Fibroblast of the aortic adventitia (primary cell): ENCODE data around the gene NDUFB11. TPM values are rescaled to one million over a fixed set of nuclear protein-coding genes. Genes with fewer than 3 reads are reported as not detected.

Experiments
- DNase-seq: peaks from one replicate; pipeline ENCODE4 v3.0.0-alpha.2; 2010; ENCODE audit warnings: low read depth
- H3K4me3 ChIP-seq: 2 replicates; pipeline ENCODE4 v1.5.1; 2011; ENCODE audit warnings: low read depth, mild to moderate bottlenecking, control low read depth, low read length, moderate library complexity
- CTCF ChIP-seq: IDR thresholded peaks from 2 replicates; pipeline ENCODE4 v1.5.1; 2011; ENCODE audit warnings: mild to moderate bottlenecking, low read length, control low read depth, inconsistent platforms; ENCODE audit not compliant: insufficient read depth
- total RNA-seq: library from RNA; depleted of rRNA; stranded (reverse); fragments of >200 nt; gene quantifications from 2 replicates; pipeline ENCODE4 v1.2.3, GENCODE V29; 2012; ENCODE audit warnings: low replicate concordance

NDUFB11 gene
- total RNA-seq, 1 donor = 45.5 TPM

- TF ChIP-seq CTCF = no peak
- H3K4me3 ChIP-seq = no peak overlapping the region
- DNase-seq = no peak
These were observed 42.7 kb upstream of the NDUFB11 start for GRCh38 chrX:47187106-47187677.

- DNase-seq = no peak
- H3K4me3 ChIP-seq = no peak overlapping the region
- TF ChIP-seq CTCF = no peak
These were observed 41.7 kb upstream of the NDUFB11 start for GRCh38 chrX:47186096-47186740.

- no peak for TF ChIP-seq CTCF
- H3K4me3 ChIP-seq = no peak overlapping the region
- no peak for DNase-seq
These were observed 40.7 kb upstream of the NDUFB11 start for GRCh38 chrX:47185241-47185640.

GRCh38 chrX:47184486-47184885 is 40.0 kb upstream of the NDUFB11 start:
- no peak for DNase-seq
- TF ChIP-seq CTCF = no peak
- H3K4me3 ChIP-seq = no peak overlapping the region

- DNase-seq = no peak
- no peak overlapping the region for H3K4me3 ChIP-seq
- no peak for TF ChIP-seq CTCF
These were observed 37.7 kb upstream of the NDUFB11 start for GRCh38 chrX:47182106-47182700.

GRCh38 chrX:47181301-47181700 is 36.8 kb upstream of the NDUFB11 start:
- TF ChIP-seq CTCF = no peak
- DNase-seq = no peak

GRCh38 chrX:47180346-47180745 is 35.8 kb upstream of the NDUFB11 start:
- H3K4me3 ChIP-seq = no peak overlapping the region
- DNase-seq = no peak
- no peak for TF ChIP-seq CTCF

More at GRCh38 chrX:47181301-47181700, 36.8 kb upstream of the NDUFB11 start:
- no peak overlapping the region for H3K4me3 ChIP-seq
